Suppressor macrophage treated with lipopolysaccharide for 1 hour (primary cell): Measurements from ENCODE around the gene PRR5L.
A peak's percentile ranks its signal among the peaks of the same experiment; 100 is the strongest.

ENCODE experiments used
- DNase-seq, 3 donors: peaks; one replicate each; pipeline ENCODE4 v3.0.0-alpha.2; 2020 to 2022

PRR5L gene

DNA sequence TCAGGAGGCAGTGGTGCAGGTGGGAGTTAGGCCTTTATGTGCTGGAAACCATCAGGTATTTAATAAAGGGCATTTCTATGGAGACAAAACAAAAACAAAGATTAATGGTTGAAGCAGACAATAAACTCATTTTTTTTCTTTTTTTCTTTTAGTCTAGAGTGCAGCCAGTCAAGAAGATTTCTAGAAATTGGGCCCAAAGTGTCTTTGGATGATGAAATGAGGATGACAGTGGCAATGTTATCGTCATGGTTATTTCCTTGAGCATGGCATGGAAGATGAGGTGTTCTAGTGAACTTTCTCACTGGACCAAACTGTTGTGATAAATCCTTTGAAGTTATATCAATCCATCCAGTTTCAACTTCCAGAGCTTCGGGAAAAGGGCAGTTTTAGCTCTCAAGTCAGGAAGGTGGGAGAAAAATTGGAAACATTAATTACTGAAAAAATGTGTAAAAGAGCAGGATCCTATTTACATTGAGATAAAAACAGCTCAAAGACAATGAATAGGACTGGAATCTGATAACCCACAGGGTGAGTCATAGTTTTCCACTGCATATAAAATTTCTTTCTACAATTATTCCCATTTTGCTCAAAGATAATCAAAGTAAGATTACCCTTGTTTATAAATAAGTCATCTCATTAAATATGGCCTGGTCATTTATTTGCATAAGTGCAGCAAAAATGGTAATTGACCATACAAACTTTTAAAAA is 33.0 kb downstream of the PRR5L start:
- DNase-seq = no peak

- no peak for DNase-seq
These were observed 34.3 kb downstream of the PRR5L start for GRCh38 chr11:36330411-36330810.

DNA sequence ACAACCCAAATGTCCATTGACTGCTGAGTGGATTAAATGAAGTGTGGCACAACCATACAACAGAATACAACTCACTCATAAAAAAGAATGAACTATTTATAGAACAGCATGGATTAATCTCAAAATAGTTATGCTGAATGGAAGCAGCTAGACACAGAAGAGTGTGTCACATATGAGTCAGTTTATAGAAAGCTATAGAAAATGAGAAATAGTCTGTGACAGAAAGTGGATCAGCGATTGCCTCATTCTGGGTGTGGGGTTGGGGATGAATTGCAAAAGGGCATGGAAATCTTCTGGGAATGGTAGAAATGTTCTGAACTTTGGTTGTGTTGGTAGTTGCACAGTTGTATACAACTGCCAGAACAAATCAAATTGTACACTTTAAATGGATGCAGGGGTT is 37.4 kb downstream of the PRR5L start:
- DNase-seq = peak; percentile 59 to 71 (median 67)

DNA sequence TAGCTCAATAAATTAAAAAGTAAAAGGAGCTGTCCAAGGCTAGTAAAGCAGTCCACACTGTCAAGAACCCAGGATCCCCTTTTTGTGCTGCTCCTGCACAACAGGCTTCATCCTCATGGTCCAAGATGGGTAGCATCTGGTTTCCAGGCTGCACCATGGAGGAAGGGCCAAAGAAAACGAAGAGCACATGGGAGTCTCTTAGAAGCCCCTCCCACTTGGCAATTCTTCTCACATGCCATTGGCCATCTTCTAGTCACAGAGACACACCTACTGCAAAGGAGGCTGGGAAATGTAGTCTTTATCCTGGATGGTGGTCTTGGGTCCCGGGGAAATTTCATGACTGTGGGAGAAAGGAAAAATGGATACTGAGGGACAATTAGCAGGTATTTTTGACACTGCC is 37.8 kb downstream of the PRR5L start:
- DNase-seq = peak; percentile 30 to 42 (median 39)

DNA sequence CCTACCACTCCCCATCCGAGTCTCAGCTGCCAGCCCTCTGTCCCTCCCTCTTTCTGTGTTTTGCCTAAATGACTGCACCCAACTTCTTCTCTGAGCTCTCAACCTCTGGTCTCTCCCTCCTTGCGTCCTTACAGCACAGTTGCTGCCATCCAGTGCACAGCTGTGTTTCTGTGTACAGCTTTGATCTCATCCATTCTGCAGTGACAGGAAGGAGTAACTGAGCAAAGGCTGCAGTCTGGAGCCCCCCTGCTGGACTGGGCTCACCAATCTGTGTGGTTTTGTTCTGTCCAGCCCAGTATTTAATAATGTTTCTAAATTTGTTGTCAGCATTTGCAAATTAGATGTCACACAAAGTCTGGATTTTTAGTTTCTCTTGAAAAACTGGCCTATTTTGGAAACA is 43.8 kb downstream of the PRR5L start:
- DNase-seq = no peak

DNA sequence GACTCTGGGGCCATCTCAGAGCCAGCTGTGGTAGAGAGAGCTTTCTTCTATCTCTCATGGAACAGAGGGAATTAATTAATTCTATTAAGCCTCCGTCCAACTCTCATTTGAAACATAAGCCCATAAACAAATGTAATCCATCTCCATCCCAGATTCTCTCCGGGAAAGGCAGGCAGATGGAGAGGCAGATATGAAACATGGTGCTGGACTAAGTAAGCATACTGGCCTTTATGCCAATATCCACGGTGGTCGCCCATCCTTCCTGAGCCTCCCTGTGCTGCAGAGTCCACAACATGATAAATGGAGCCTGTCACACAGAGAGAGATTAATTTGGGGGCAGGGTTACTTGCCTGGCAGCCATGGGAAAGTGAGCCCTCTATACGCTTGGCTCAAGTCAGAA is 44.8 kb downstream of the PRR5L start:
- no peak for DNase-seq

DNA sequence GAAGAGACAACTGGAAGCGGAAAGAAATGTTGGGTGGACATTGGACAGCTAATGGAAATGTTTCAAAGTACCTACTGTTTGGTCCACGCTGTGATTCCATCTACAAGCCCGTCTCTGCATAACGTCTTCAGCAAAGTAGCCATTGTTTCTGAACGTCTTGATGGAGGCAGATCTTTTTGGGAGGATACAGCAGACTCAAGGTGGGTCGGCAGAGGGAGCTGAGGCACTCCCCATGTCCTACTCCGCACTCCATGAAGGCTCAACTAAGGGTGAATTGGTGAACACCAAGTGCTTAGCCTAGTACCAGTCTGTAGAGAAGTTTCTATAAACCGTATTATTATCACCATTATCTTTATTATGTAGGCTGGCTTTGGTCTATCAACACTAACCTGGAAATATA is 45.8 kb downstream of the PRR5L start:
- DNase-seq = no peak

DNA sequence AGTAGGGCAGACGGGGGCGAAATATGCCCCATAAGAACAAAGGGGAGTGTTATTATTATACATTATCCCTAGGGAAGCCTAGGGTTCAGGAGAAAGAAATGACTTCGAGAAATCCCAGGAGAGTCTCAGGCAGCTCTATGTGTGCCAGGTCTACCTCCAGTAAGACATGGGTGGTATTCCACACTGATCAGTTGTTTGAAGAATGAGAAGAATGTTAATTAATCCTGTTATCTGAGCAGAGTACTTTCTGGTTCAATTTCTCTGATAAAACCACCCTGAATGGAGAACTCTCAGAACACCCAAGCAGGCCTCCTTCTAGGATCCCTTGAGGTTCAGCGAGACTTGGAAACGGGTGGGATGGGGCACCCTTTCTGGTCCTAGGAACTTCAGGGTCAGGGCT is 46.2 kb downstream of the PRR5L start:
- no peak for DNase-seq

GRCh38 chr11:36343436-36343835 is 47.3 kb downstream of the PRR5L start:
- no peak for DNase-seq

DNA sequence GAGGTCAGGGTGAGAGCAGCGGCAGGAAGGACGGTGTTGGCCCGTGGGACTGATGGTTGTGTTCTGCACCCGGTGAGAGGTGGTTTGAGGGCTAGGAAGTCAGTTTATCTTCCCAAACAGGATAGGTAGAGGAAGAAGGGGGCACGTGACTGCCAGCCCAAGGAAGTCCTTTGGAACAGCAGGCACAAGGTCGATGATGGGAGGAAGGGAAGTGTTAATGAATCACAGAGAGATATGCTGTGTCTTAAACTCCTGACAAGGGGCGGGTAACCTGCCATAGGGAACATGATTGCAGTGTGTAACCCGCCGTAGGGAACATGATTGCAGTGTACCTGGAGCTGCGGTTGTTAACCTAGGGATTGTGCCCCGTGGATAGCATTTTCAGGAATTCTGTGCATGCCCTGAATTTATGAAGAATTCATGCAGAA is 49.0 kb downstream of the PRR5L start:
- no peak for DNase-seq

DNA sequence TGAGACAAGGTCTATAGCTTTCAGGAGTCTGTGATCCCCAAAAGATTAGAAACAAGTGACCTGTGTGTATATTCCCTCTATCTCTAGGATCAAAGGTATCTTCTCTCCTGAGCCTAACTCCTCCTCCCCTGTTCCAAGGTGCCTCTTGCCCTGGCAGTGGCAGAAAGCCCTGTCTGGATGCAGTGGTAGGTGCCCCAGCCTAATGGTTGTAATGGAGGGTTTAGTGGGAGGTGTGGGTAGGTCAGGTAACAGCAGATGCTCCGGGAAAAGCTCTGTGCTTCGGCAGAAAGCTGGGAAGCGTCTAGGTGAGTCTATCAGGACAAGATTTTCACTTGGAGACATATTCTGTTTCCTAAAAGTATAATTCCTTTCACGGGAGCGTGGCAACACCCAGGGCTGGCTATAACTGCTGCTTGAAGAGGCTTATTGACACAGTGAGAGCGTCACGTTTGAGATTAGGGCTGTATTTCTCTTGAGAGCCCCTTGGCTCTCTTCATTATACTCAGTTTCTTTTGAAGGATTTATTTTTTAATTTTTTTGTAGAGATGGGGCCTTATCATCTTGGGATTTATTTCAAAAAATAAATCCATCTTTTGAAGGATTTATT is 49.5 kb downstream of the PRR5L start:
- no peak for DNase-seq

DNA sequence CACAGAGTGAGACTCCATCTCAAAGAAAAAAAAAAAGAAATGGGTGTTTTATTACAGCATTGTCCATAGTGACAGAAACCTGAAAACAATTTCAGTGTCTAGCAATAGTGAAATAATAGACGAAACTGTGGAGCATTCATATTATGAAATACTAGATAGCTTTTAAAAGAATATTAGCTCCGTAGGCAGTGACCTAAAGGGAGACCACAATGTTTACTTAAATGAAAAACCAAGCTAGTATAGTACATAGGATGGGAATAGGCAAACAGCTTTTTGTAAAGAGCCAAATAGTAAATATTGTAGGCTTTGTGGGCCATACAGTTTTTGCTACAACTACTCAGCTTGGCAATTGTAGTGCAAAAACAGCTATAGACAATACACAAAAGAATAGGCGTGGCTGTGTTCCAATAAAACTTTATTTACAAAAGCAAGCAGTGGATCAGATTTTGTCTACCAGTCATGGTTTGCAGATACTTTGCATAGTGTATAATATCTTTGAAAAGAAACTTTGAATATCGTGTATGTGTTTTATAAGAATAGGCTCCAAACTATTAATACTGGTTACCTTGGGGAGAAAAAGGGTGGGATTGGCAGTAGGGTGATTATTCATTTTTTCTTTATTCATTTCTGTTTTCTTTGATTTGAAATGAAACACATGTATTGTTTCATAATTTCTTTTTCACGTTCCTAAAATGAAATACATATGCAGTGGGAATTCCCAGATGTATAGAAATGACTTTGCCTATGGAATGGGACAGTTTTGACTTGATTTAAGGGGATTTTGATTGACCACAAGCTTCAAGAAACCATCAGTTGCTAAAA is 50.7 kb downstream of the PRR5L start:
- no peak for DNase-seq

GRCh38 chr11:36347384-36347906 is 51.4 kb downstream of the PRR5L start:
- DNase-seq = no peak

DNA sequence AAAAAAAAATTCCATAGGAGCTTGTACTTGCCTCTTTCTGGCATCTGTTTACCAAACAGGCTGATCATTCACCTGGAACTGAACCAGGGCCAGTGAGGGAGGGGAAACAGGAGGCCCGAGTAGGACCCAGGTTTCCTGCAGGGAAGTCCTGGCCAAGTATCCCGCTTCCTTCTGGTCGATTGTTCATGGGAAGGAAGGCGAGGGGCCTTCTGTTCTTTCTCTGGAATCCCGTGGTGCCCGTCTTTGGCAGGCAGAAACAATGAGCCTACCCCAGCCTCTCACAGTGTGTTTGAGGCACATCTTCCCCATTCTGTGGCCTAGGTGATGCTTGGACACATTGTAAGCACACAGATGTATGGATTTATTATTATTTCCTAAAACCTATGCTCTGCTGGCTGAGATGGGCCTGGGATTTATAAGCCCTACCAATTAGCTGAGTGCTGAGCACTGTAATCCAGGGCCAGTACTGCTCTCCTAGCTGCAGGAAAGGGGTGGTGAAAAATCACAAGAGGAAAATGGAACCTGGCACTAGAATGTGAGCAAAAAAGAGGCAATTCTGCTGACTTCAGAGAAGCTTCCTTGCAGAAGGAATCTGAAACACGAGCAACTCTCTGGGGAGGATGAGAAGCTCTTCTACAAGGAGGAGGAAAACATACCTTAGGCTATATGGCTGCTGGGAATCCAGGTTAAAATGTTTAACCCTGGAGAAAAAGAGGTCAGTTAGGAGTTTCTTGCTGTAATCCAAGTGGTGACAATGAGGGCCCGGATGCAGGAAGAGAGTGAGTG is 53.5 kb downstream of the PRR5L start:
- no peak for DNase-seq

DNA sequence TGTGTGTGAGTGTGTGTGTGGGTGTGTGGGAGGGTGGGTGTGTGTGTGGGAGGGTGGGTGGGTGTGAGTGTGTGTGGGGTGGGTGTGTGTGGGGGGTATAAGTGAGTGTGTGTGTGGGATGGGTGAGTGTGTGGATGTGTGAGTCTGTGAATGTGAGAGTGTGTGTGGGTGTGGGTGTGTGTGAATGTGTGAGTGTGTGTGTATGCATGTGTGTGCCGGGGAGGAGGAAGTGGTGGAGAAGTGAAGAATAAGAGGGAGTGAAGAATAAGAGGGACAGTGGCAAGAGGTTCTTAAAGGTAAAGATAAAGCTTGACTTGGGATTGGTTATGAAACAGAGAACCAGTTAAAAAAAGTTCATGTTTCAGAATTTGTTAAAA is 54.0 kb downstream of the PRR5L start:
- DNase-seq = no peak

DNA sequence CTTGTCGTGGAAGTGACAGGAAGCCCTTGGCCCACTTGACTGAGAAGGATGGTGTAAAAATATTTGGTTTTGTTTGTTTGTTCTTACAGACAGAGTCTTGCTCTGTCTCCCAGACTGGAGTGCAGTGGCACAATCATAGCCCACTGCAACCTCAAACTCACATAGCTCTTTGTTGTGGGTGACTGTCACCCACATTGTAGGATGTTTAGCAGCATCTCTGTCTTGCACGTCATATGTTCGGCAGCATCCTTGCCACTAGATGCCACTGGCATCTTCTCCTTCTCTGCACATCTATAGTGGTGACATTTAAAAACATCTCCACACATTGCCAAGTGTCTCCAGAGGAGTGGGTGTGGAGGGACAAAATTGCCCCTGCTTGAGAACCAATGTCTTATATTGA is 56.8 kb downstream of the PRR5L start:
- no peak for DNase-seq

- DNase-seq = no peak
These were observed 58.3 kb downstream of the PRR5L start for GRCh38 chr11:36354221-36355003.

GRCh38 chr11:36356201-36356600 is 60.1 kb downstream of the PRR5L start:
- peak; percentile 86 to 87 (median 87) for DNase-seq

- no peak for DNase-seq
These were observed 61.7 kb downstream of the PRR5L start for GRCh38 chr11:36357831-36358230.

DNA sequence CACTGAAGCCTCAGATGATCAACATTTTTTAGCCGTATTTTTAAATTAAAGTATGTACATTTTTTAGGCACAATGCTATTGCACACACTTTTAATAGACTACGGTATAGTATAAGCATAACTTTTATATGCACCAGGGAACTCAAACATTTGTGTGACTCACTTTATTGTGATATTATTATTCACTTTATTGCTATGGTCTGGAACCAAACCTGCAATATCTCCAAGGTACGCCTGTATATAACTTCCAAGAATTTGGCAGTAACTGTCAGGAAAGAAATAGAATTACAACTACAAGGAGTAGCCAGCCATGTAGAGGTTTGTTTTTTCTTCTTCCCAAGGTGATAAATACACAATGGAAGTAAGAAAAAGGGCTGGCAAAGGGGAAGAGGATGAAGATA is 62.3 kb downstream of the PRR5L start:
- no peak for DNase-seq

- DNase-seq = no peak
These were observed 64.2 kb downstream of the PRR5L start for GRCh38 chr11:36360318-36360717.

- peak in 2 of 3 donors; percentile 36 to 47 for DNase-seq
These were observed 64.8 kb downstream of the PRR5L start for GRCh38 chr11:36360826-36361415.
